ENCODE measurements around the gene LMX1A.

LMX1A gene

GRCh38 chr1:165303386-165303785 lies 53.1 kb downstream of the LMX1A start:
- Histone ChIP-seq H3K36me3 (ENCODE audit: control insufficient read depth in 2 of 2, insufficient read depth in 1 of 2, low read length in 2 of 2) (no peaks in the 10 kb centered on the region), H3K4me1 (ENCODE audit: control insufficient read depth, insufficient read depth, low read length) (no peaks in the 10 kb centered on the region), H3K27ac (ENCODE audit: extremely low read depth, low read depth, low read length) (no peak overlapping the region), H3K4me3 (ENCODE audit: low read depth, low read length) (no peak overlapping the region), H3K9me3 (ENCODE audit: control insufficient read depth, insufficient read depth, low read depth, low read length) (no peaks in the 10 kb centered on the region)
- TF ChIP-seq ZNF148 (tag by site-specific recombination; IDR thresholded peaks at IDR 0.05; ENCODE audit: borderline replicate concordance) (no peak), ZNF514 (tag by site-specific recombination; IDR thresholded peaks at IDR 0.05) (no peak), ZNF776 (tag by site-specific recombination; IDR thresholded peaks at IDR 0.05; ENCODE audit: borderline replicate concordance) (no peak), ZNF112 (tag by site-specific recombination; IDR thresholded peaks at IDR 0.05) (no peak), ZNF610 (tag by site-specific recombination; IDR thresholded peaks at IDR 0.05; ENCODE audit: borderline replicate concordance) (no peak), ZNF133 (tag by site-specific recombination; IDR thresholded peaks at IDR 0.05) (no peak), ZNF280C (tag by site-specific recombination; IDR thresholded peaks at IDR 0.05) (no peak)
- CTCF ChIA-PET: interaction anchor here (0.6 kb wide), 1 partner anchor 1088 kb away, joined by 3 read pairs; no protein-coding TSS in a partner anchor
- POLR2A ChIA-PET: no interaction called here

- no peaks in the 10 kb centered on the region for H3K36me3 ChIP-seq (ENCODE audit: control insufficient read depth in 2 of 2, insufficient read depth in 1 of 2, low read length in 2 of 2)
- POLR2A ChIA-PET: no interaction called here
- CTCF ChIA-PET: interaction anchor here (0.7 kb wide), 1 partner anchor 69 kb away, joined by 3 read pairs; no protein-coding TSS in a partner anchor
- H3K9me3 ChIP-seq (ENCODE audit: control insufficient read depth, insufficient read depth, low read depth, low read length): no peaks in the 10 kb centered on the region
- no peak overlapping the region for H3K27ac ChIP-seq (ENCODE audit: extremely low read depth, low read depth, low read length)
- H3K4me1 ChIP-seq (ENCODE audit: control insufficient read depth, insufficient read depth, low read length): no peaks in the 10 kb centered on the region
- no peak overlapping the region for H3K4me3 ChIP-seq (ENCODE audit: low read depth, low read length)
- TF ChIP-seq GFI1B (tag by site-specific recombination; IDR thresholded peaks at IDR 0.05) (no peak), ZNF202 (tag by site-specific recombination; IDR thresholded peaks at IDR 0.05; ENCODE audit: borderline replicate concordance) (no peak), ZBTB1 (tag by site-specific recombination; IDR thresholded peaks at IDR 0.05) (no peak), AEBP2 (tag by site-specific recombination; IDR thresholded peaks at IDR 0.05; ENCODE audit: borderline replicate concordance) (no peak), OSR2 (tag by site-specific recombination; IDR thresholded peaks at IDR 0.05) (no peak), ZNF621 (tag by site-specific recombination; IDR thresholded peaks at IDR 0.05) (no peak), GLIS2 (tag by site-specific recombination; IDR thresholded peaks at IDR 0.05) (no peak), ZNF549 (tag by site-specific recombination; IDR thresholded peaks at IDR 0.05) (no peak), ZNF324 (tag by site-specific recombination; IDR thresholded peaks at IDR 0.05) (no peak), KLF9 (tag by site-specific recombination; IDR thresholded peaks at IDR 0.05; ENCODE audit: low read depth) (no peak), SCRT2 (tag by site-specific recombination; IDR thresholded peaks at IDR 0.05) (no peak), ZNF280C (tag by site-specific recombination; IDR thresholded peaks at IDR 0.05) (no peak), ZNF280D (tag by site-specific recombination; IDR thresholded peaks at IDR 0.05) (no peak), ZNF362 (tag by site-specific recombination; IDR thresholded peaks at IDR 0.05) (no peak)
Measured at GRCh38 chr1:165300400-165300903, 56.1 kb downstream of the LMX1A start.

Data from HEK293 (cell line).